Thyroid gland (tissue), 4 donors: ENCODE measurements around the gene GFOD1. TPM values are rescaled to one million over a fixed set of nuclear protein-coding genes. Genes with fewer than 3 reads are reported as not detected.
"Not testable (repeated sequence)": the region's sequence is repeated elsewhere in the genome, so short reads cannot be mapped to it uniquely, and the experiment has no call there.

ENCODE experiments used
- DNase-seq, 2 donors: peaks; one replicate each; pipeline ENCODE4 v3.0.0-alpha.2; 2019
- H3K27ac ChIP-seq, 3 donors: fragments of 200-600 bp; sonication (generic); 1 replicate in 2 of 3; 2 replicates in 1 of 3; pipeline ENCODE4 v1.5.1; 2016 to 2019; ENCODE audit warnings: mild to moderate bottlenecking in 1 of 3, moderate library complexity in 1 of 3
- H3K27me3 ChIP-seq: fragments of 200-600 bp; sonication (generic); one replicate; pipeline ENCODE4 v1.5.1; 2019
- H3K36me3 ChIP-seq, 2 donors: fragments of 200-600 bp; sonication (generic); one replicate each; pipeline ENCODE4 v1.5.1; 2016 to 2019
- H3K4me1 ChIP-seq, 2 donors: fragments of 200-600 bp; sonication (generic); one replicate each; pipeline ENCODE4 v1.5.1; 2017 to 2019
- H3K4me3 ChIP-seq, 3 donors: fragments of 200-600 bp; sonication (generic); replicated peaks in 1 of 3; 1 replicate in 2 of 3; 2 replicates in 1 of 3; pipeline ENCODE4 v1.5.1; 2016; ENCODE audit warnings: mild to moderate bottlenecking in 1 of 3
- H3K9me3 ChIP-seq: fragments of 200-600 bp; sonication (generic); one replicate; pipeline ENCODE4 v1.5.1; 2017
- CTCF ChIP-seq, 6 experiments: fragments of 200-600 bp in 3 of 6; fragments of 450-650 bp in 3 of 6; sonication (generic) in 3 of 6; IDR thresholded peaks; one replicate each; pipeline ENCODE4 v1.5.1; 2016 to 2019; ENCODE audit warnings: antibody characterized with exemption in 6 of 6, mild to moderate bottlenecking in 2 of 6, inconsistent platforms in 1 of 6, moderate library complexity in 1 of 6
- POLR2A ChIP-seq, 2 donors: fragments of 450-650 bp; IDR thresholded peaks; one replicate each; pipeline ENCODE4 v1.6.1; 2017; ENCODE audit warnings: antibody characterized with exemption in 2 of 2, mild to moderate bottlenecking in 2 of 2, moderate library complexity in 1 of 2
- WGBS, 2 donors: methylation state at CpG; one replicate each; pipeline ENCODE4 v1.1.5; 2017; 5-methylcytosine and 5-hydroxymethylcytosine counted together
- intact Hi-C: fragments of 100-400 bp; cut with DNase I; formaldehyde crosslinking; loops from one replicate; pipeline ENCODE4 v1.15.1; 2023
- total RNA-seq, 4 donors: library from RNA; depleted of rRNA; stranded (reverse); fragments of >200 nt; gene quantifications; one replicate each; pipeline ENCODE4 v1.2.3, GENCODE V29; 2016

GFOD1 gene
- total RNA-seq, 4 donors from 2014 or later, result 4.2 to 18.4 (median 8.5) TPM

GRCh38 chr6:13391537-13391936, 95.9 kb downstream of the GFOD1 start:
- H3K27ac ChIP-seq, result no peak overlapping the region
- WGBS, 2 donors, result 93 to 96% methylated on average over 5 of the region's 5 CpGs
- no peaks in the 10 kb centered on the region for H3K36me3 ChIP-seq
- DNase-seq, result no peak
- peaks cover 9 to 14% of the 10 kb centered on the region in 2 donors for H3K4me1 ChIP-seq
- no peak overlapping the region for H3K4me3 ChIP-seq
- TF ChIP-seq CTCF (IDR thresholded peaks at IDR 0.05) (no peak), POLR2A (IDR thresholded peaks at IDR 0.05) (no peak)
- intact Hi-C loops, result no loop called here
- H3K27me3 ChIP-seq, result no peaks in the 10 kb centered on the region
- H3K9me3 ChIP-seq, result no peaks in the 10 kb centered on the region

- intact Hi-C loops, result no loop called here
- TF ChIP-seq CTCF (IDR thresholded peaks at IDR 0.05) (no peak), POLR2A (IDR thresholded peaks at IDR 0.05) (no peak)
- WGBS, 2 donors, result 53 to 63% methylated on average over 3 of the region's 3 CpGs
- H3K27ac ChIP-seq, result no peak overlapping the region
- no peaks in the 10 kb centered on the region for H3K27me3 ChIP-seq
- H3K4me1 ChIP-seq, result peaks cover 7 to 8% of the 10 kb centered on the region in 2 donors
- no peaks in the 10 kb centered on the region for H3K9me3 ChIP-seq
- DNase-seq, result no peak
- H3K36me3 ChIP-seq, result no peaks in the 10 kb centered on the region
- no peak overlapping the region for H3K4me3 ChIP-seq
These were observed 96.7 kb downstream of the GFOD1 start for GRCh38 chr6:13390658-13391057.

GRCh38 chr6:13389237-13389636, 98.2 kb downstream of the GFOD1 start:
- intact Hi-C loops, H3K27me3 ChIP-seq, H3K9me3 ChIP-seq, DNase-seq, H3K27ac ChIP-seq, H3K4me1 ChIP-seq, H3K36me3 ChIP-seq, H3K4me3 ChIP-seq: not testable (repeated sequence)
- 93 to 94% methylated on average over 1 of the region's 1 CpG for WGBS, 2 donors

- H3K9me3 ChIP-seq, H3K4me1 ChIP-seq, H3K36me3 ChIP-seq, H3K4me3 ChIP-seq, DNase-seq, intact Hi-C loops, H3K27me3 ChIP-seq, H3K27ac ChIP-seq: not testable (repeated sequence)
- WGBS, 2 donors, result 95 to 100% methylated on average over 1 of the region's 1 CpG
These were observed 98.6 kb downstream of the GFOD1 start for GRCh38 chr6:13388769-13389168.

GRCh38 chr6:13384966-13385365, 102.4 kb downstream of the GFOD1 start:
- DNase-seq, result no peak
- Histone ChIP-seq H3K9me3 (no peaks in the 10 kb centered on the region), H3K4me1 (peaks cover 0 to 11% of the 10 kb centered on the region in 2 donors), H3K4me3 (no peak overlapping the region), H3K27me3 (no peaks in the 10 kb centered on the region), H3K27ac (no peak overlapping the region), H3K36me3 (no peaks in the 10 kb centered on the region)
- WGBS, 2 donors, result 78 to 81% methylated on average over 3 to 5 of the region's 5 CpGs
- intact Hi-C loops, result no loop called here
- TF ChIP-seq CTCF (IDR thresholded peaks at IDR 0.05) (no peak), POLR2A (IDR thresholded peaks at IDR 0.05) (no peak)

- TF ChIP-seq CTCF (IDR thresholded peaks at IDR 0.05) (no peak), POLR2A (IDR thresholded peaks at IDR 0.05) (no peak)
- intact Hi-C loops, result no loop called here
These were observed 102.9 kb downstream of the GFOD1 start for GRCh38 chr6:13384506-13384905.

More at GRCh38 chr6:13384506-13384905, 102.9 kb downstream of the GFOD1 start:
- Histone ChIP-seq H3K4me1 (peaks cover 0 to 11% of the 10 kb centered on the region in 2 donors), H3K36me3 (no peaks in the 10 kb centered on the region), H3K27me3 (no peaks in the 10 kb centered on the region), H3K27ac (no peak overlapping the region), H3K4me3 (no peak overlapping the region), H3K9me3 (no peaks in the 10 kb centered on the region)
- WGBS, 2 donors, result 80 to 81% methylated on average over 9 of the region's 9 CpGs
- DNase-seq, result no peak
